ENCODE measurements around the gene PLPP4. TPM values are rescaled to one million over a fixed set of nuclear protein-coding genes. Genes with fewer than 3 reads are reported as not detected.

Gene PLPP4
- total and polyA plus RNA-seq, 10 of the 15 experiments (the other 5 are each of a cell fraction or from before 2014, with no cell fraction given) = 0.08 to 3.1 (median 0.26) TPM; not detected in 3

DNA sequence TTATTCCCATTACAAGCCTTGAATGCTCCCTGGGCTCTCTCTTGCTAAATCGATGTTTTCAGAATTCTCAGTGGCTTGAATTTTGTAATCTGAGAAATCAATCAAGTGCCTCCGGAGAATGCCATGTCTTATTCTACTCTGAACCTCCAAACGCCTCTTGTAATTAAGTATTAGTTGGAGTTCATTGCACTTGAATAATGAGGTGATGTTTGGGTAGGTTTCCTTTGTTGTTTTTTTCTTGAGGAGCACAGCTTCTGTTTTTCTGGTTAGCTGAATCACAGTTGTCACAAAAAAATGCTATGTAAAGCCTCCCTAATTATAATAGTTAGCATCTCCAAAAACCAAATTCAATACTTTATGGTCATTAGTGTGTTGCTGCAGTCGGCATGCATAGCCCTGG, 100.3 kb downstream of the PLPP4 start (continued):
- TF ChIP-seq, protein P1, sequence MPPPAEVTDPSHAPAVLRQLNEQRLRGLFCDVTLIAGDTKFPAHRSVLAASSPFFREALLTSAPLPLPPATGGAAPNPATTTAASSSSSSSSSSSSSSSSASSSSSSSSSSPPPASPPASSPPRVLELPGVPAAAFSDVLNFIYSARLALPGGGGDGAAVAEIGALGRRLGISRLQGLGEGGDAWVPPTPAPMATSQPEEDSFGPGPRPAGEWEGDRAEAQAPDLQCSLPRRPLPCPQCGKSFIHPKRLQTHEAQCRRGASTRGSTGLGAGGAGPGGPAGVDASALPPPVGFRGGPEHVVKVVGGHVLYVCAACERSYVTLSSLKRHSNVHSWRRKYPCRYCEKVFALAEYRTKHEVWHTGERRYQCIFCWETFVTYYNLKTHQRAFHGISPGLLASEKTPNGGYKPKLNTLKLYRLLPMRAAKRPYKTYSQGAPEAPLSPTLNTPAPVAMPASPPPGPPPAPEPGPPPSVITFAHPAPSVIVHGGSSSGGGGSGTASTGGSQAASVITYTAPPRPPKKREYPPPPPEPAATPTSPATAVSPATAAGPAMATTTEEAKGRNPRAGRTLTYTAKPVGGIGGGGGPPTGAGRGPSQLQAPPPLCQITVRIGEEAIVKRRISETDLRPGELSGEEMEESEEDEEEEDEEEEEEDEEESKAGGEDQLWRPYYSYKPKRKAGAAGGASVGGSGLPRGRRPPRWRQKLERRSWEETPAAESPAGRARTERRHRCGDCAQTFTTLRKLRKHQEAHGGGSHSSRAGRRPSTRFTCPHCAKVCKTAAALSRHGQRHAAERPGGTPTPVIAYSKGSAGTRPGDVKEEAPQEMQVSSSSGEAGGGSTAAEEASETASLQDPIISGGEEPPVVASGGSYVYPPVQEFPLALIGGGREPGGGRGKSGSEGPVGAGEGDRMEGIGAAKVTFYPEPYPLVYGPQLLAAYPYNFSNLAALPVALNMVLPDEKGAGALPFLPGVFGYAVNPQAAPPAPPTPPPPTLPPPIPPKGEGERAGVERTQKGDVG (CRISPR knock-in tag; IDR thresholded peaks at IDR 0.05) = no peak
- TF ChIP-seq NKRF (conservative IDR thresholded peaks at IDR 0.05) = no peak
- no peak for TF ChIP-seq PRDM15 (CRISPR knock-in tag; IDR thresholded peaks at IDR 0.05)
- no peak for TF ChIP-seq ZNF592 (IDR thresholded peaks at IDR 0.05)
- no peak for TF ChIP-seq HCFC1 (IDR thresholded peaks at IDR 0.05; ENCODE audit: low read length)

Data from GM12878 (cell line).